ENCODE data around the gene CD180.

CD180 gene

GRCh38 chr5:67206929-67207328 lies 10.3 kb upstream of the CD180 start:
- H3K9ac ChIP-seq (ENCODE audit: low read depth, low read length), result no peak overlapping the region
- no peaks in the 10 kb centered on the region for H3K36me3 ChIP-seq (ENCODE audit: control insufficient read depth, insufficient read depth, low read length)
- peaks cover 3% of the 10 kb centered on the region for H3K27me3 ChIP-seq (ENCODE audit: control insufficient read depth, insufficient read depth, low read length)
- no peak overlapping the region for H3K4me3 ChIP-seq (ENCODE audit: low read depth, low read length)
- H3K4me1 ChIP-seq (ENCODE audit: control insufficient read depth, insufficient read depth, low read length), result no peaks in the 10 kb centered on the region
- no peaks in the 10 kb centered on the region for H3K9me3 ChIP-seq (ENCODE audit: control insufficient read depth, insufficient read depth, low read length)

- Histone ChIP-seq H3K36me3 (ENCODE audit: control insufficient read depth, insufficient read depth, low read length) (no peaks in the 10 kb centered on the region), H3K9ac (ENCODE audit: low read depth, low read length) (no peak overlapping the region), H3K27me3 (ENCODE audit: control insufficient read depth, insufficient read depth, low read length) (peaks cover 3% of the 10 kb centered on the region), H3K4me1 (ENCODE audit: control insufficient read depth, insufficient read depth, low read length) (no peaks in the 10 kb centered on the region), H3K9me3 (ENCODE audit: control insufficient read depth, insufficient read depth, low read length) (no peaks in the 10 kb centered on the region), H3K4me3 (ENCODE audit: low read depth, low read length) (no peak overlapping the region)
These were observed 9.9 kb upstream of the CD180 start for GRCh38 chr5:67206461-67206860.

GRCh38 chr5:67205981-67206380 lies 9.4 kb upstream of the CD180 start:
- no peak overlapping the region for H3K4me3 ChIP-seq (ENCODE audit: low read depth, low read length)
- H3K9me3 ChIP-seq (ENCODE audit: control insufficient read depth, insufficient read depth, low read length), result no peaks in the 10 kb centered on the region
- H3K36me3 ChIP-seq (ENCODE audit: control insufficient read depth, insufficient read depth, low read length), result no peaks in the 10 kb centered on the region
- peaks cover 3% of the 10 kb centered on the region for H3K27me3 ChIP-seq (ENCODE audit: control insufficient read depth, insufficient read depth, low read length)
- H3K4me1 ChIP-seq (ENCODE audit: control insufficient read depth, insufficient read depth, low read length), result no peaks in the 10 kb centered on the region
- H3K9ac ChIP-seq (ENCODE audit: low read depth, low read length), result no peak overlapping the region

GRCh38 chr5:67204821-67205220 lies 8.2 kb upstream of the CD180 start:
- Histone ChIP-seq H3K36me3 (ENCODE audit: control insufficient read depth, insufficient read depth, low read length) (no peaks in the 10 kb centered on the region), H3K9me3 (ENCODE audit: control insufficient read depth, insufficient read depth, low read length) (no peaks in the 10 kb centered on the region), H3K4me3 (ENCODE audit: low read depth, low read length) (no peak overlapping the region), H3K4me1 (ENCODE audit: control insufficient read depth, insufficient read depth, low read length) (no peaks in the 10 kb centered on the region), H3K27me3 (ENCODE audit: control insufficient read depth, insufficient read depth, low read length) (peaks cover 1% of the 10 kb centered on the region), H3K9ac (ENCODE audit: low read depth, low read length) (no peak overlapping the region)

- H3K36me3 ChIP-seq (ENCODE audit: control insufficient read depth, insufficient read depth, low read length), result no peaks in the 10 kb centered on the region
- H3K4me1 ChIP-seq (ENCODE audit: control insufficient read depth, insufficient read depth, low read length), result no peaks in the 10 kb centered on the region
- H3K27me3 ChIP-seq (ENCODE audit: control insufficient read depth, insufficient read depth, low read length), result no peaks in the 10 kb centered on the region
- H3K4me3 ChIP-seq (ENCODE audit: low read depth, low read length), result no peak overlapping the region
- no peak overlapping the region for H3K9ac ChIP-seq (ENCODE audit: low read depth, low read length)
- H3K9me3 ChIP-seq (ENCODE audit: control insufficient read depth, insufficient read depth, low read length), result no peaks in the 10 kb centered on the region
These were observed 7.1 kb upstream of the CD180 start for GRCh38 chr5:67203701-67204074.

GRCh38 chr5:67202828-67203227 lies 6.2 kb upstream of the CD180 start:
- Histone ChIP-seq H3K4me3 (ENCODE audit: low read depth, low read length) (no peak overlapping the region), H3K36me3 (ENCODE audit: control insufficient read depth, insufficient read depth, low read length) (no peaks in the 10 kb centered on the region), H3K4me1 (ENCODE audit: control insufficient read depth, insufficient read depth, low read length) (no peaks in the 10 kb centered on the region), H3K9me3 (ENCODE audit: control insufficient read depth, insufficient read depth, low read length) (no peaks in the 10 kb centered on the region), H3K9ac (ENCODE audit: low read depth, low read length) (no peak overlapping the region), H3K27me3 (ENCODE audit: control insufficient read depth, insufficient read depth, low read length) (no peaks in the 10 kb centered on the region)

- Histone ChIP-seq H3K4me3 (ENCODE audit: low read depth, low read length) (no peak overlapping the region), H3K9me3 (ENCODE audit: control insufficient read depth, insufficient read depth, low read length) (no peaks in the 10 kb centered on the region), H3K27me3 (ENCODE audit: control insufficient read depth, insufficient read depth, low read length) (no peaks in the 10 kb centered on the region), H3K9ac (ENCODE audit: low read depth, low read length) (no peak overlapping the region), H3K36me3 (ENCODE audit: control insufficient read depth, insufficient read depth, low read length) (no peaks in the 10 kb centered on the region), H3K4me1 (ENCODE audit: control insufficient read depth, insufficient read depth, low read length) (no peaks in the 10 kb centered on the region)
These were observed 5.4 kb upstream of the CD180 start for GRCh38 chr5:67201897-67202549.

- H3K9ac ChIP-seq (ENCODE audit: low read depth, low read length), result no peak overlapping the region
- no peak overlapping the region for H3K4me3 ChIP-seq (ENCODE audit: low read depth, low read length)
- no peaks in the 10 kb centered on the region for H3K4me1 ChIP-seq (ENCODE audit: control insufficient read depth, insufficient read depth, low read length)
- H3K9me3 ChIP-seq (ENCODE audit: control insufficient read depth, insufficient read depth, low read length), result no peaks in the 10 kb centered on the region
- no peaks in the 10 kb centered on the region for H3K36me3 ChIP-seq (ENCODE audit: control insufficient read depth, insufficient read depth, low read length)
- H3K27me3 ChIP-seq (ENCODE audit: control insufficient read depth, insufficient read depth, low read length), result no peaks in the 10 kb centered on the region
These were observed 4.4 kb upstream of the CD180 start for GRCh38 chr5:67200809-67201562.

GRCh38 chr5:67199859-67200258 lies 3.3 kb upstream of the CD180 start:
- no peaks in the 10 kb centered on the region for H3K36me3 ChIP-seq (ENCODE audit: control insufficient read depth, insufficient read depth, low read length)
- H3K9ac ChIP-seq (ENCODE audit: low read depth, low read length), result no peak overlapping the region
- H3K27me3 ChIP-seq (ENCODE audit: control insufficient read depth, insufficient read depth, low read length), result no peaks in the 10 kb centered on the region
- H3K9me3 ChIP-seq (ENCODE audit: control insufficient read depth, insufficient read depth, low read length), result no peaks in the 10 kb centered on the region
- no peaks in the 10 kb centered on the region for H3K4me1 ChIP-seq (ENCODE audit: control insufficient read depth, insufficient read depth, low read length)
- H3K4me3 ChIP-seq (ENCODE audit: low read depth, low read length), result no peak overlapping the region

- H3K9me3 ChIP-seq (ENCODE audit: control insufficient read depth, insufficient read depth, low read length), result no peaks in the 10 kb centered on the region
- no peaks in the 10 kb centered on the region for H3K36me3 ChIP-seq (ENCODE audit: control insufficient read depth, insufficient read depth, low read length)
- no peaks in the 10 kb centered on the region for H3K4me1 ChIP-seq (ENCODE audit: control insufficient read depth, insufficient read depth, low read length)
- no peak overlapping the region for H3K4me3 ChIP-seq (ENCODE audit: low read depth, low read length)
- H3K27me3 ChIP-seq (ENCODE audit: control insufficient read depth, insufficient read depth, low read length), result no peaks in the 10 kb centered on the region
- no peak overlapping the region for H3K9ac ChIP-seq (ENCODE audit: low read depth, low read length)
These were observed 2.3 kb upstream of the CD180 start for GRCh38 chr5:67198917-67199316.

- H3K9ac ChIP-seq (ENCODE audit: low read depth, low read length), result no peak overlapping the region
- H3K4me1 ChIP-seq (ENCODE audit: control insufficient read depth, insufficient read depth, low read length), result no peaks in the 10 kb centered on the region
- H3K36me3 ChIP-seq (ENCODE audit: control insufficient read depth, insufficient read depth, low read length), result no peaks in the 10 kb centered on the region
- no peaks in the 10 kb centered on the region for H3K27me3 ChIP-seq (ENCODE audit: control insufficient read depth, insufficient read depth, low read length)
- no peaks in the 10 kb centered on the region for H3K9me3 ChIP-seq (ENCODE audit: control insufficient read depth, insufficient read depth, low read length)
- H3K4me3 ChIP-seq (ENCODE audit: low read depth, low read length), result no peak overlapping the region
These were observed 937 bp upstream of the CD180 start for GRCh38 chr5:67197536-67197935.
